ENCODE data around the gene NUFIP1. TPM values are rescaled to one million over a fixed set of nuclear protein-coding genes. Genes with fewer than 3 reads are reported as not detected.

Gene NUFIP1
- total RNA-seq, 1 donor from 2014 or later, result 8.7 TPM

GRCh38 chr13:44932171-44932849, 57.0 kb downstream of the NUFIP1 start:
- no peak for TF ChIP-seq CTCF (conservative IDR thresholded peaks at IDR 0.05)
- H3K4me3 Mint-ChIP-seq, result no peak overlapping the region
- no peak overlapping the region for H3K27ac Mint-ChIP-seq
- no peaks in the 10 kb centered on the region for H3K9me3 Mint-ChIP-seq
- H3K36me3 Mint-ChIP-seq, result no peaks in the 10 kb centered on the region
- H3K4me1 Mint-ChIP-seq (ENCODE audit: unreplicated experiment), result peaks cover 15% of the 10 kb centered on the region
- no peak for DNase-seq (ENCODE audit: extremely low spot score, unreplicated experiment)
- H3K27me3 Mint-ChIP-seq, result no peaks in the 10 kb centered on the region

GRCh38 chr13:44930963-44931623, 58.2 kb downstream of the NUFIP1 start:
- no peak overlapping the region for H3K27ac Mint-ChIP-seq
- no peak overlapping the region for H3K4me3 Mint-ChIP-seq
- no peak for DNase-seq (ENCODE audit: extremely low spot score, unreplicated experiment)
- no peaks in the 10 kb centered on the region for H3K27me3 Mint-ChIP-seq
- TF ChIP-seq CTCF (conservative IDR thresholded peaks at IDR 0.05), result no peak
- no peaks in the 10 kb centered on the region for H3K36me3 Mint-ChIP-seq
- H3K4me1 Mint-ChIP-seq (ENCODE audit: unreplicated experiment), result peaks cover 15% of the 10 kb centered on the region
- H3K9me3 Mint-ChIP-seq, result no peaks in the 10 kb centered on the region

DNA sequence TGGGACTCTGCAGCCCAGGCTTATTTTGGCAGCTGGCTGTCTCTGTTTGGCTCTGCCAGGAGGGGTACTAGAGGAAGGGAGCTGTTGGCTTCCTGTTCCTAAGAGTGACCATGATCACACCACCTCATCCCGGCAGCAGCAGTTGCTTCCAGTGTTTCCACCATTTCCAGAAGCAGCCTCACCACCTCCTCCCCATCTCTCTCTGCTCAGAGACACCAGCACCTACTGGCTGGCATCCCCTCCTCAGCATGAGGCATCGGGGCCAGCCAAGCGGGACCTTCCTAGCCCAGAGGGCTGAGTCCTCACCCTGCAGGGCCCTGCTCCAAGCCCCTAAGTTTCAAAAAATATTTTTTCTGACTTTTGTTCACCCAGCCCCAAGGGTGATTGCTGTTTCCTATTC, 59.0 kb downstream of the NUFIP1 start:
- no peak for TF ChIP-seq CTCF (conservative IDR thresholded peaks at IDR 0.05)
- no peak for DNase-seq (ENCODE audit: extremely low spot score, unreplicated experiment)
- H3K36me3 Mint-ChIP-seq, result no peaks in the 10 kb centered on the region
- H3K4me1 Mint-ChIP-seq (ENCODE audit: unreplicated experiment), result peaks cover 15% of the 10 kb centered on the region
- no peaks in the 10 kb centered on the region for H3K9me3 Mint-ChIP-seq
- H3K27me3 Mint-ChIP-seq, result peaks cover under 1% of the 10 kb centered on the region
- H3K4me3 Mint-ChIP-seq, result no peak overlapping the region
- no peak overlapping the region for H3K27ac Mint-ChIP-seq

- H3K27me3 Mint-ChIP-seq, result peaks cover 6% of the 10 kb centered on the region
- no peaks in the 10 kb centered on the region for H3K9me3 Mint-ChIP-seq
- no peak for TF ChIP-seq CTCF (conservative IDR thresholded peaks at IDR 0.05)
- H3K4me1 Mint-ChIP-seq (ENCODE audit: unreplicated experiment), result peaks cover 15% of the 10 kb centered on the region
- no peaks in the 10 kb centered on the region for H3K36me3 Mint-ChIP-seq
- DNase-seq (ENCODE audit: extremely low spot score, unreplicated experiment), result no peak
- H3K4me3 Mint-ChIP-seq, result no peak overlapping the region
- H3K27ac Mint-ChIP-seq, result no peak overlapping the region
These were observed 59.6 kb downstream of the NUFIP1 start for GRCh38 chr13:44929692-44930091.

DNA sequence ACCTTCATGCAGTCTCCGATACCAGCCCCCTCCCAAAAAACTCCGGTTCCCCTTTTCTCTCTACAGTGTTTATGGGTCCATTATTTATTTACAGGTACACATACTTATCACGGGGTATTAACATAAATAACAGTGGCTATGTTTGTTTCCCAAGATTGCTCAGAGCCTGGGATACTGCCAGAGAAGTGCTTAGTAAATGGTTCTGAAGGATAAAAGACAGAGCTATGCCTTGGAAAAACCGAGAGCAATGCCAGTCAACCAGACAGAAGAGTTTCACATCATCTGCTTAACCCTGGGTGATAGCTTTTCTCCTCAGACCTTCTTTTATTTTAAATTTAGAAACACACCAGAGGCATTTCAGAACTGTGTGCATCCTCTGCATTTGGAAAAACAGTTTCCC, 61.3 kb downstream of the NUFIP1 start:
- H3K4me3 Mint-ChIP-seq, result no peak overlapping the region
- H3K9me3 Mint-ChIP-seq, result no peaks in the 10 kb centered on the region
- DNase-seq (ENCODE audit: extremely low spot score, unreplicated experiment), result no peak

More for the DNA sequence above, 61.3 kb downstream of the NUFIP1 start:
- TF ChIP-seq CTCF (conservative IDR thresholded peaks at IDR 0.05), result no peak
- peaks cover 10% of the 10 kb centered on the region for H3K27me3 Mint-ChIP-seq
- no peaks in the 10 kb centered on the region for H3K36me3 Mint-ChIP-seq
- peaks cover 12% of the 10 kb centered on the region for H3K4me1 Mint-ChIP-seq (ENCODE audit: unreplicated experiment)
- H3K27ac Mint-ChIP-seq, result no peak overlapping the region
